Ovary (tissue), 3 donors: ENCODE results near the gene SCLT1.

ENCODE experiments used
- CTCF ChIP-seq, 3 donors: fragments of 450-650 bp in 2 of 3; fragments of 200-600 bp in 1 of 3; IDR thresholded peaks; one replicate each; pipeline versions ENCODE4 v1.5.1 to v1.8.0; 2016 to 2022; ENCODE audit warnings: antibody characterized with exemption in 3 of 3, mild to moderate bottlenecking in 1 of 3
- EP300 ChIP-seq: sonication (generic); formaldehyde crosslinking; IDR thresholded peaks from one replicate; pipeline ENCODE4 v1.6.1; 2017; ENCODE audit warnings: antibody characterized with exemption
- donor health status: DM: no; HTN: no; CAD: no.

GRCh38 chr4:128841402-128841801 lies 251.9 kb downstream of the SCLT1 start:
- no peak for TF ChIP-seq CTCF (IDR thresholded peaks at IDR 0.05)
- TF ChIP-seq EP300: no peak
